HCT116 (cell line): ENCODE measurements around the gene SGK1. TPM values are rescaled to one million over a fixed set of nuclear protein-coding genes. Genes with fewer than 3 reads are reported as not detected.

Source experiments
- ATAC-seq: fragments of 200-7000 bp; cut with Tn5 transposase; 2 replicates; pipeline ENCODE4 v1.9.1; 2020; ENCODE audit warnings: mild to moderate bottlenecking, moderate library complexity
- BruUV-seq: library from RNA; stranded (reverse); fragments of 400-500 nt; replicated peaks from 2 replicates; lab custom pipeline; 2021; lab: Mats Ljungman, UMichigan
- CTCF ChIA-PET: fragments of 300-600 bp; sonication (Branson Sonifier 250); formaldehyde crosslinking; loops from one replicate; lab custom pipeline; 2021; ENCODE audit warnings: antibody characterized with exemption; lab: Charles Lee
- POLR2A ChIA-PET: fragments of 300-600, 350-600 bp; sonication (Branson Sonifier 250); formaldehyde crosslinking; loops from one replicate; lab custom pipeline; 2021; ENCODE audit warnings: antibody characterized with exemption; lab: Charles Lee
- RAD21 ChIA-PET, 2 experiments: fragments of 300-600 bp; sonication (Branson Sonifier 250); formaldehyde crosslinking; loops; one replicate each; lab custom pipeline; 2023; ENCODE audit warnings: low total read pairs in 2 of 2; ENCODE audit not compliant: uncharacterized antibody in 2 of 2, unreplicated experiment in 2 of 2, low non-redundant PET in 1 of 2; lab: Charles Lee
- DNase-seq: peaks from one replicate; pipeline ENCODE4 v3.0.0-alpha.2; 2010; ENCODE audit warnings: low read depth, low spot score
- H2AFZ ChIP-seq: fragments of 200-600 bp; shearing (Covaris generic), sonication (generic); 2 replicates; pipeline ENCODE4 v1.6.1; 2017; ENCODE audit warnings: low read depth, mixed run types, mixed read lengths, antibody characterized with exemption, low read length; ENCODE audit not compliant: poor library complexity, severe bottlenecking
- H3K27ac ChIP-seq: 2 replicates; pipeline ENCODE4 v1.5.1; 2012; ENCODE audit warnings: low read depth, low read length
- H3K27me3 ChIP-seq: fragments of 200-600 bp; sonication (generic); 2 replicates; pipeline ENCODE4 v1.6.1; 2016; ENCODE audit warnings: mixed run types, low read length, mixed read lengths; ENCODE audit not compliant: insufficient read depth
- H3K36me3 ChIP-seq, 2 experiments: fragments of 200-500 bp in 1 of 2; fragments of 200-600 bp in 1 of 2; sonication (Bioruptor generic) in 1 of 2; sonication (generic) in 1 of 2; 2 replicates each; pipeline versions ENCODE4 v1.5.1 to v1.6.1; 2014 to 2016; ENCODE audit warnings: low read length in 2 of 2, inconsistent platforms in 1 of 2, mixed read lengths in 1 of 2, mixed run types in 1 of 2; ENCODE audit not compliant: insufficient read depth in 2 of 2, control insufficient read depth in 1 of 2
- H3K4me1 ChIP-seq, 2 experiments: fragments of 200-600 bp in 1 of 2; sonication (generic) in 1 of 2; 2 replicates each; pipeline versions ENCODE4 v1.5.1 to v1.6.1; 2012 to 2017; ENCODE audit warnings: low read length in 2 of 2, inconsistent platforms in 1 of 2, mild to moderate bottlenecking in 1 of 2, mixed read lengths in 1 of 2, mixed run types in 1 of 2, moderate library complexity in 1 of 2; ENCODE audit not compliant: insufficient read depth in 2 of 2, control insufficient read depth in 1 of 2
- H3K4me2 ChIP-seq: fragments of 200-600 bp; sonication (generic); 2 replicates; pipeline ENCODE4 v1.6.1; 2017; ENCODE audit warnings: mixed run types, low read length, mixed read lengths
- H3K4me3 ChIP-seq, 2 experiments: fragments of 200-600 bp in 1 of 2; sonication (generic) in 1 of 2; replicated peaks in 1 of 2; 2 replicates each; pipeline ENCODE4 v1.5.1; 2011 to 2016; ENCODE audit warnings: low read length in 2 of 2, control low read depth in 1 of 2, low read depth in 1 of 2, mild to moderate bottlenecking in 1 of 2, mixed read lengths in 1 of 2, mixed run types in 1 of 2
- H3K79me2 ChIP-seq: fragments of 200-600 bp; sonication (generic); 2 replicates; pipeline ENCODE4 v1.6.1; 2017; ENCODE audit warnings: mild to moderate bottlenecking, mixed run types, low read length, moderate library complexity, mixed read lengths; ENCODE audit not compliant: insufficient read depth
- H3K9ac ChIP-seq: fragments of 200-600 bp; sonication (generic); 2 replicates; pipeline ENCODE4 v1.6.1; 2016; ENCODE audit warnings: low read length, mixed read lengths
- H3K9me2 ChIP-seq: fragments of 200-600 bp; sonication (generic), shearing (Covaris generic); 2 replicates; pipeline ENCODE4 v1.6.1; 2017; ENCODE audit warnings: mixed run types, mild to moderate bottlenecking, moderate library complexity; ENCODE audit not compliant: insufficient read depth
- H3K9me3 ChIP-seq, 2 experiments: fragments of 200-500 bp in 1 of 2; fragments of 200-600 bp in 1 of 2; sonication (Bioruptor generic) in 1 of 2; sonication (generic) in 1 of 2; 2 replicates each; pipeline ENCODE4 v1.6.1; 2014 to 2017; ENCODE audit warnings: low read length in 2 of 2, mixed read lengths in 2 of 2, inconsistent platforms in 1 of 2, low read depth in 1 of 2, mild to moderate bottlenecking in 1 of 2, mixed run types in 1 of 2, moderate library complexity in 1 of 2; ENCODE audit not compliant: control insufficient read depth in 1 of 2, insufficient read depth in 1 of 2
- H4K20me1 ChIP-seq: fragments of 200-600 bp; sonication (generic), shearing (Covaris generic); 2 replicates; pipeline ENCODE4 v1.6.1; 2017; ENCODE audit warnings: mixed run types, mild to moderate bottlenecking, moderate library complexity; ENCODE audit not compliant: insufficient read depth
- ATF3 ChIP-seq: IDR thresholded peaks from 2 replicates; pipeline ENCODE4 v1.6.1; 2012
- CEBPB ChIP-seq: IDR thresholded peaks from 2 replicates; pipeline ENCODE4 v1.6.1; 2012; ENCODE audit warnings: low read depth
- CTCF ChIP-seq, 3 experiments: fragments of 200-600 bp in 1 of 3; sonication (generic) in 1 of 3; IDR thresholded peaks in 2 of 3; conservative IDR thresholded peaks in 1 of 3; 2 replicates each; pipeline ENCODE4 v1.5.1; 2012 to 2017; ENCODE audit warnings: low read depth in 2 of 3, low read length in 2 of 3, antibody characterized with exemption in 1 of 3, borderline replicate concordance in 1 of 3, control low read depth in 1 of 3, mild to moderate bottlenecking in 1 of 3, mixed read lengths in 1 of 3, mixed run types in 1 of 3, moderate library complexity in 1 of 3; ENCODE audit not compliant: insufficient read depth in 1 of 3
- EGR1 ChIP-seq: IDR thresholded peaks from 2 replicates; pipeline ENCODE4 v1.6.1; 2012; ENCODE audit warnings: low read depth
- ELF1 ChIP-seq: IDR thresholded peaks from 2 replicates; pipeline ENCODE4 v1.6.1; 2012; ENCODE audit warnings: low read depth, borderline replicate concordance
- EZH2 ChIP-seq: fragments of 200-600 bp; sonication (generic); IDR thresholded peaks from 2 replicates; pipeline ENCODE4 v1.6.1; 2017; ENCODE audit warnings: antibody characterized with exemption, mixed run types
- JUND ChIP-seq: IDR thresholded peaks from 2 replicates; pipeline ENCODE4 v1.6.1; 2012
- POLR2AphosphoS5 ChIP-seq: IDR thresholded peaks from 2 replicates; pipeline ENCODE4 v1.6.1; 2011; ENCODE audit warnings: mild to moderate bottlenecking, low read depth, low read length, moderate library complexity
- REST ChIP-seq: IDR thresholded peaks from 2 replicates; pipeline ENCODE4 v1.6.1; 2012; ENCODE audit warnings: low read depth
- TCF7L2 ChIP-seq: IDR thresholded peaks from 2 replicates; pipeline ENCODE4 v1.7.0; 2011; ENCODE audit warnings: borderline replicate concordance, inconsistent platforms; ENCODE audit not compliant: insufficient read depth, insufficient read length; ENCODE audit errors: extremely low read depth
- ZFX ChIP-seq: fragments of 450-650 bp; IDR thresholded peaks from 2 replicates; pipeline ENCODE4 v1.6.1; 2017
- ZNF274 ChIP-seq: fragments of 200-500 bp; sonication (Bioruptor generic); IDR thresholded peaks from 2 replicates; pipeline ENCODE4 v1.6.1; 2014; ENCODE audit warnings: mild to moderate bottlenecking, low read depth, low read length, inconsistent platforms
- intact Hi-C: fragments of 100-400 bp; cut with micrococcal nuclease; formaldehyde crosslinking; loops from 2 replicates; pipeline ENCODE4 v1.10.0; 2022
- total RNA-seq: library from RNA; stranded (reverse); gene quantifications from one replicate; pipeline ENCODE4 v1.2.1, GENCODE V29; 2021; ENCODE audit not compliant: unreplicated experiment

The SGK1 gene
- total RNA-seq, 1 experiment from 2014 or later, result 4.5 TPM

GRCh38 chr6:134346932-134347545 is 29.1 kb upstream of the SGK1 start:
- Histone ChIP-seq H2AFZ (no peak overlapping the region), H3K9me3 (no peaks in the 10 kb centered on the region), H3K79me2 (no peaks in the 10 kb centered on the region), H3K4me2 (no peak overlapping the region), H3K9me2 (no peaks in the 10 kb centered on the region), H3K27ac (no peak overlapping the region), H4K20me1 (no peaks in the 10 kb centered on the region), H3K27me3 (no peaks in the 10 kb centered on the region), H3K4me1 (no peaks in the 10 kb centered on the region), H3K9ac (no peak overlapping the region), H3K36me3 (no peaks in the 10 kb centered on the region), H3K4me3 (no peak overlapping the region)
- ATAC-seq (no peak), DNase-seq (no peak)
- TF ChIP-seq CEBPB (no peak), JUND (no peak)
- BruUV-seq, result no TSS peak
- intact Hi-C loops, result no loop called here
- ChIA-PET CTCF (no interaction called here), RAD21 (no interaction called here), POLR2A (no interaction called here)

- Histone ChIP-seq H3K4me2 (no peak overlapping the region), H3K79me2 (no peaks in the 10 kb centered on the region)
- TF ChIP-seq ZFX (no peak), POLR2AphosphoS5 (no peak), EZH2 (no peak), ATF3 (no peak), REST (no peak), JUND (no peak), ZNF274 (no peak), ELF1 (no peak), EGR1 (no peak), CTCF (IDR thresholded peaks at IDR 0.05 in 2 of 3, conservative IDR thresholded peaks at IDR 0.05 in 1 of 3; ENCODE audit: borderline replicate concordance in 1 of 3, insufficient read depth in 1 of 3, low read depth in 2 of 3, low read length in 2 of 3) (no peak), TCF7L2 (no peak)
- TF ChIP-seq, all 23 proteins: peak for 0
- Histone ChIP-seq H3K9ac (no peak overlapping the region), H3K27ac (no peak overlapping the region), H3K27me3 (no peaks in the 10 kb centered on the region), H2AFZ (no peak overlapping the region), H3K36me3 (no peaks in the 10 kb centered on the region), H3K4me1 (no peaks in the 10 kb centered on the region), H3K9me3 (no peaks in the 10 kb centered on the region), H3K4me3 (no peak overlapping the region), H3K9me2 (no peaks in the 10 kb centered on the region), H4K20me1 (no peaks in the 10 kb centered on the region)
- POLR2A ChIA-PET, result no interaction called here
- DNase-seq, result no peak
- no peak for ATAC-seq
- intact Hi-C loops, result no loop called here
- CTCF ChIA-PET, result no interaction called here
- RAD21 ChIA-PET, result no interaction called here
- no TSS peak for BruUV-seq
Measured at GRCh38 chr6:134345789-134346188, 27.9 kb upstream of the SGK1 start.
